Progenitor cell of endocrine pancreas (in vitro differentiated cells): ENCODE measurements around the gene BRDT. TPM values are rescaled to one million over a fixed set of nuclear protein-coding genes. Genes with fewer than 3 reads are reported as not detected.

ENCODE experiments used
- DNase-seq: peaks from one replicate; pipeline ENCODE4 v3.0.0; 2021; ENCODE audit warnings: low spot score; ENCODE audit not compliant: unreplicated experiment
- H3K27ac Mint-ChIP-seq: 2 replicates; pipeline ENCODE4 v1.8.0; 2021; ENCODE audit warnings: mild to moderate bottlenecking, moderate library complexity, mixed read lengths
- H3K27me3 Mint-ChIP-seq: 2 replicates; pipeline ENCODE4 v1.8.0; 2021; ENCODE audit warnings: mixed read lengths
- H3K36me3 Mint-ChIP-seq: 2 replicates; pipeline ENCODE4 v1.8.0; 2022; ENCODE audit warnings: mixed read lengths; ENCODE audit not compliant: insufficient read depth
- H3K4me1 Mint-ChIP-seq: 2 replicates; pipeline ENCODE4 v1.8.0; 2021; ENCODE audit warnings: low read depth, mixed read lengths
- H3K4me3 Mint-ChIP-seq: 2 replicates; pipeline ENCODE4 v1.8.0; 2021; ENCODE audit warnings: low read depth, mild to moderate bottlenecking, moderate library complexity, mixed read lengths
- H3K9me3 Mint-ChIP-seq: 2 replicates; pipeline ENCODE4 v1.8.0; 2021; ENCODE audit warnings: low read depth, mixed read lengths
- CTCF ChIP-seq: fragments of 200-600 bp; sonication (generic); IDR thresholded peaks from one replicate; pipeline ENCODE4 v1.5.0; 2021; ENCODE audit warnings: antibody characterized with exemption, mild to moderate bottlenecking; ENCODE audit not compliant: unreplicated experiment
- total RNA-seq: library from RNA; stranded (reverse); gene quantifications from 2 replicates; pipeline ENCODE4 v1.2.1, GENCODE V29; 2021

Gene BRDT
- total RNA-seq, 1 donor from 2014 or later = not detected

GRCh38 chr1:92043621-92044020, 94.4 kb downstream of the BRDT start:
- DNase-seq = no peak
- Mint-ChIP-seq H3K9me3 (no peaks in the 10 kb centered on the region), H3K4me3 (no peak overlapping the region), H3K27me3 (no peaks in the 10 kb centered on the region), H3K27ac (no peak overlapping the region), H3K4me1 (peaks cover 2% of the 10 kb centered on the region), H3K36me3 (no peaks in the 10 kb centered on the region)
- TF ChIP-seq CTCF = no peak

- no peak for TF ChIP-seq CTCF
- H3K4me1 Mint-ChIP-seq = no peaks in the 10 kb centered on the region
- no peak overlapping the region for H3K27ac Mint-ChIP-seq
Measured at GRCh38 chr1:92045766-92046495, 96.7 kb downstream of the BRDT start.

GRCh38 chr1:92051948-92052347, 102.7 kb downstream of the BRDT start:
- H3K36me3 Mint-ChIP-seq = no peaks in the 10 kb centered on the region

More at GRCh38 chr1:92045766-92046495, 96.7 kb downstream of the BRDT start:
- no peak for DNase-seq
- Mint-ChIP-seq H3K9me3 (no peaks in the 10 kb centered on the region), H3K27me3 (no peaks in the 10 kb centered on the region), H3K4me3 (no peak overlapping the region), H3K36me3 (no peaks in the 10 kb centered on the region)

More at GRCh38 chr1:92051948-92052347, 102.7 kb downstream of the BRDT start:
- no peaks in the 10 kb centered on the region for H3K27me3 Mint-ChIP-seq
- no peak for TF ChIP-seq CTCF
- no peak overlapping the region for H3K4me3 Mint-ChIP-seq
- H3K4me1 Mint-ChIP-seq = no peaks in the 10 kb centered on the region
- DNase-seq = no peak
- no peak overlapping the region for H3K27ac Mint-ChIP-seq
- H3K9me3 Mint-ChIP-seq = no peaks in the 10 kb centered on the region

Other genes with a start within 250 kb of the BRDT start
- 4.9 and 6.6 TPM in 2 replicates for gene TGFBR3, start 63.2 kb upstream of the BRDT start, total RNA-seq
- gene EPHX4, start 80.6 kb downstream of the BRDT start, total RNA-seq = 0.65 and 0.95 TPM in 2 replicates
- gene SETSIP, start 126.0 kb downstream of the BRDT start, total RNA-seq = not detected in 2 replicates
- gene BTBD8, start 130.9 kb downstream of the BRDT start, total RNA-seq = 7.7 and 8.2 TPM in 2 replicates